NCI-H748 (cell line): ENCODE data around the gene CYTIP.
"Not testable (repeated sequence)": the region's sequence is repeated elsewhere in the genome, so short reads cannot be mapped to it uniquely, and the experiment has no call there.

ENCODE experiments used
- DNase-seq: peaks from one replicate; lab custom pipeline; 2025; ENCODE audit not compliant: unreplicated experiment; lab: John Stamatoyannopoulos, UW

The CYTIP gene

DNA sequence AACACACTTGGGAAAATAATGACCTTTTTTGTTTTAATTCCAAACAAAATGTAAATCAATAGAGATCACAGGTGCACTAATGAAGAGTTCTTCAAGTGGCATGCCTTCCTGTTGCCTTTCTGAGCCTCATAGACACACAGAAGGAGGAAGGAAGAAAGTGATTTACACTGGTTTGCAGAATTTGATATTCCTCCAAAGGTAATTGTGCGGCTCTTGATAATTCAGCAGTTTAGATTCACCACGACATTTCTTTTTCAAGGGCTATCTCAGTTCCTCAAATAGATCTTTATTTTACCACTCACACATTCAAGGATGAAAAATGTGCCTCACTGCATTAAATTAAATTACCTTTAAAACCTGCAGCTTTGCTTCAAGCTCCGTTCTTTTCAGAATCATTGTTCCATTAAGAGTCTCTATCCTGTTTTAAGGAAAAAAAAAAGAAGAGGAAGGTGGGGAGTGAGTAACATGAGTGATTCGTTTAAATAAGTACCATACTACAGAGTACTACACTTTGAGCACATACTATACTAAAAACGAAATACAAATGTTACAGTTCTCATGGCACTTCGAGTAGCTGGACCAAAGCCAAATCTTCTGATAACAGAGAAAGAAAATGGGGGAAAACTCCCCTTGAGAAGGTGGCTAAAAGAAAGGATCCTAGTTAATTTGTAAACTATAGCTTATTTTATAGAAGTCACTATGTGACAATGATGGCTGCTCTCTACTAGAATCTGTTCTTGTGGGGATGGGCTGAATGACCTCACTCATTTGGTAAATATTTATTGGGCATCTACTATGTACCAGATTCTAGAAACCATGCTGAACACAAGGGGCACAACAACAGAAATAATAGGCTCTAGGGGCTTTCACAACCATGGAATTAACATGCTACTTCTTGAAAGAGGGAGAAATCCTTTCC lies 16.6 kb downstream of the CYTIP start:
- DNase-seq, result no peak

DNA sequence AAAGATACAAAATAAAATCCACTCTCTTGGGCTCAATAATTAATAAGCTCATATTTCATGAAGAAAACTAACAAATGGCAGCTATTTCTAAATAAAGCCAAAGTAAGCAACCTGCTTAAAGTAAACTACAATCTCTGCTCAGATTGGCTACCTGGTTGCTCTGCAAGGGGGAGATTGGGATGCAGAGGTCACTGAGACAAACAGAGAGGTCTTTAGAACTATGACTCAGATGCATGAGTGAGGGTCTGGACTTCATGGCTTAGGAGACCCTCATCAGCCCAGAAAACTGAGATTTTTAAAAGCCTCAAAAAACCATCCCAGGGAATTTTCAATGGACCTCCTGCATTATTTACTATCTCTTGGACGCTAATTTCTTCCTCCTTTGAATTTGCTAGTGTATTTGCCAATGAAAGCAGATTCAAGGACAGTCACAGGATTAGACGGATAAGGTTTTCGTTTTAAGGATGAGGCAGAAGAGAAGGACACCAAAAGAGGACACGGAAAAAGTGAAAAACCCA lies 17.4 kb downstream of the CYTIP start:
- DNase-seq, result no peak

DNA sequence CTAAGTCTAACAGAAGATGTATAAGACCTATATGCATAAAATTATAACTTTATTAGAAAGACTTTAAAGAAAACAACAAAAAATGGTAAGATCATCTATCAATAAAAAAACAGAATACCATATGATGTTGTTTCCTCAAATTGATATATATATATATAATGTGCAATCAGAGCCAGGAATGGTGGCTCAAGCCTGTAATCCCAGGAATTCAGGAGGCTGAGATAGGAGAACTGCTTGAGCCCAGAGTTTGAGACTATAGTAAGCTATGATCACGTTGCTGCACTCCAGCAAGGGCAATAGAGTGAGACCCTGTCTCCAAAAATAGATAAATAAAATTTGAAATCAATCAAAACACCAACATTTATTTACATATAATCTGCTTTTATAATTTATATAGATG lies 19.5 kb downstream of the CYTIP start:
- DNase-seq, result no peak

DNA sequence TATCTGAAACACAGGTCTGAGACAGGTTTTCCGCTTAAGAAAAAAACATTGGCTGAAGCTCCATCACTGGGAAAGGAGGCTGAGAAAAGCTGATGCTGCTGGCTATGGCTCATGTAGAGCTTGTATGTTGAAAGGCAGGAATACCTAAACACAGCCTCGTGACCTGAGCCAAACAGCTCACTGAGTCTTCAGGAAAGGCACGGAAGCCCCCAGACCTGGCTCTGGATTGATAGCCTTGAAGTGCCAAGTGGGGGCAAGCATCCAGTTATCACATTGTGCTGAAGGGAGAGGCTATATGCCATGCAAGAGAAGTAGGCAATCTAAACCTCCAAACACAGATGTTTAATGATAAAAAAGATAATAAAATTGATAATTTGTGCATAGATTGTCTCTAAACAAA lies 21.9 kb downstream of the CYTIP start:
- no peak for DNase-seq

DNA sequence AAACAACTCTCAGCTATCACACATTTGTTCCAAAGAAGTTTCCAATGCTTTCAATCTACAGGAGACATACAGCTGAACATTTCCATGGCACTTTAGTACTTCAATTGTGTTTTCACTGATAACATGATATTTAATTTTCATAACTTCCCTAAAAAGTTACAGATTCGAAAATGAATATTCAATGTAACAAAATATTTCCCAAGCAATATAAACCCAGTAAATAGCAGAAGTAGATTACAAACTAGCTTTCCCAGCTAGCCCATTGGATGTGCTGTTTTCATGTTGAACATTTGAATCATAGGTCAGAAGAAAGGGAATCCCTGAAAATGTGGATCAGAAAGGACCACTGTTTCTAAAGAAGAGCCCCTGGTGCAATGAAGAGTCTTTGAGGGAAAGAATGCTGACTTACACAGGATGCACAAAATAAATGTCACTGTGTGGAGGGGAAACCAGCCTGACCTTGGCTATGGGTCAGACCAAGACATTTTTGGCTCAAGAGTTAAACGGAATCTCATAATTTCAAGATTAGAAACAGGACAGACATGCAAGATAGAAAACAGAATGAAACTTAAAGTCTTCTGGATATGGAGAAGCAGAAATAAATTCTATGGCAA lies 22.5 kb downstream of the CYTIP start:
- no peak for DNase-seq

DNA sequence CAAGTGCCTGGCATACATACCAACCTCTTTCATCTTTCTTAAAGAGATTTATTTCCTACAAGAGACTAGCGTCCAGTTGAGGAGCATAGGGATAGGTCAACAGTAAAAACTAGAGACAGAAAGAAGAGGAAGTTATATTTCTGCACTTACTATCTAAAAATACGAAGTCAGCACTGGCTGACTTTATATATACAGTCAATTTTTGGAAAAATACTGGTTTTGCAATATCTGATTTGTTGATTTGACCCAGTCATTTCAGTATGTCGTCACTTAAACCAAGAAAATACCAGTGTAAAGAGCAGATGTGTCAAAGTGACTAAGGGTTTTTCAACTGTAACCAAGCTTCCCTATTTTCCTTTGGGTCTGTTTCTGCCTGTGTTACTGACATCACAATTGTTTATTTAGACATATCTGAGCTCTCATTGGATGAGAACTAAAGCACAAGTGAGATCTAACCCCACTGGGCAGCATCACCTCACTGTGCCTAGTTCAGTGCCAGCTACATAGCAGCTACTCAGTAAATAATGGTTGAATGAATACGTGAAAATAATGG lies 23.0 kb downstream of the CYTIP start:
- DNase-seq, result no peak

DNA sequence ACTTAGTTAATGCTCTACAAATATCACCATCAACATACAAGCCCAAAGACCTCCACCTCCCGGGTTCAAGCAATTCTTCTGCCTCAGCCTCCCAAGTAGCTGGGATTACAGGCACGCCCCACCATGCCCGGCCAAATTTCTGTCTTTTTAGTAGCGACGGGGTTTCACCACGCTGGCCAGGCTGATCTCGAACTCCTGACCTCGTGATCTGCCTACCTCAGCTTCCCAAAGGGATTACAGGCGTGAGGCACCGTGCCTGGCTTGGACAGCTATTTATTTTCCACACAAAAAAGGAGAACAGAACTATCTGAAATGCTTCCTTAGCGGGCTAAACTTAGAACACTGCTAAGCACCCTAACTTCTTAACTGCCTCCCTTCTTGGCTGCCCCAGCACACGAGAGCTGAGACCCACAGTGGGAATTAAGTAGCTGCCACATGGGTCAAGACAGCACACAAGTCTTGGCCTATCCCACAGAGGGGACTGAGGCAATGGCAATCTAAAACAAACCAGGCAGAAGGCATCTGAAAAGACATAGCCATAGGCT lies 24.8 kb downstream of the CYTIP start:
- no peak for DNase-seq

DNA sequence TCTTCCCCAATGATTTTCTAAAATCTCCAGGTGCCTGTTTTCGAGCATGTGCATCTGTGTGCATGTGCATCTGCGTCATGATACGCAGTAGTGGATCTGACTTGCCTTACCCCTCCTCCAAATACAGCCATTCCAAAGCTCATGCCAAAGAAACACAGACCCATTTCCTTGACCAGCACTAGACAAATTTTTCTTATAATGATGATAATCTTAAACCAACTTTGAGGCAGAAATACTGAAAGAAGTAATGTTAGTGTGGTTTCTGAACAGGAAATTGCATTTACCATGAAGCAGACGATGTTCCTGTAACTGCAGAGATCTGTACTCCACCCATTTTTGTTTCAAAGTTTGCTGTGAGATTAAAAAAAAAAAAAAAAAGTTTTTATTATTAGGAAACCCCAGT lies 25.6 kb downstream of the CYTIP start:
- DNase-seq, result no peak

DNA sequence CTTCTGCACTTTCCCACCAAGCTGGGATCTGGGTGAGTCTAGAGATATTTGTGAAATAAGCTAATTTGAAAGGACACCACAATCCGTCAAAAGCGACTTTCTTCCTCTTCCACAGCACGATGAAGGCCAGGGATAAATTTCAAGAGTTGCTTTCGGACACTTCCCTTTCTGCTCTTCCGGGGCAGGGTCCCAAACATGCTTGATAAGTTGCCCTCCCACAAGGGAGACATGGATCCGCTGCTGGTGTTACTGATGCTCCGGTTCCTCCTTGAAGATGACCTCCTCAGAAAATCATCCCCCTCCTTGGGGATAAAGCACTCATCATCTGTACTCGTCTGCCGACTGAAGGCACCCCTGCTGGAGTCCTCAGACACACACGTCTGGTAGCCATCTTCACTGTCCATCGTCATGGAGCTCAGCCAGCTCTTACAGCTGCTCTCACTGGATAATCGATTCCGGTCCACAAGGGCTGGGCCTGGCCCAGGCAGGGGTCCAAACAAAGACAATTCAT lies 28.2 kb downstream of the CYTIP start:
- DNase-seq, result peak; percentile 94

DNA sequence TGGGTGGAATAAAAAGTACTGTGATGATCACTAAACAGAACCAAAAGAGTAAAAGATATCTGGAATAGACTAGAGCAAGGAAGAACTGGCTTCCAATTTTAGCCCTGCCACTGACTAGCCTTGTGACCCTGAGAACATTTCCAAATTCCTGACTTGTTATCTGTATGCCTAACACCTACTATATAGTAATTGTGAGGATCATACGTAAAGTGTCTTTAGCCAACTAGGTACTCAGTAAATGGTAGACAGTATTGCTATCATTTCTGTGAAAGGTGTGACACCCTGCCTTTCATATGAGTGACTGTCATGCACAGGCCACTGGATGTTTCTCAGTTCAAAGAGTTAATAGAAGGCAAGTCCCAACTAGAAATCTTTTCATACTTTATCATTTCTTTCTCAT lies 29.8 kb downstream of the CYTIP start:
- DNase-seq, result no peak

DNA sequence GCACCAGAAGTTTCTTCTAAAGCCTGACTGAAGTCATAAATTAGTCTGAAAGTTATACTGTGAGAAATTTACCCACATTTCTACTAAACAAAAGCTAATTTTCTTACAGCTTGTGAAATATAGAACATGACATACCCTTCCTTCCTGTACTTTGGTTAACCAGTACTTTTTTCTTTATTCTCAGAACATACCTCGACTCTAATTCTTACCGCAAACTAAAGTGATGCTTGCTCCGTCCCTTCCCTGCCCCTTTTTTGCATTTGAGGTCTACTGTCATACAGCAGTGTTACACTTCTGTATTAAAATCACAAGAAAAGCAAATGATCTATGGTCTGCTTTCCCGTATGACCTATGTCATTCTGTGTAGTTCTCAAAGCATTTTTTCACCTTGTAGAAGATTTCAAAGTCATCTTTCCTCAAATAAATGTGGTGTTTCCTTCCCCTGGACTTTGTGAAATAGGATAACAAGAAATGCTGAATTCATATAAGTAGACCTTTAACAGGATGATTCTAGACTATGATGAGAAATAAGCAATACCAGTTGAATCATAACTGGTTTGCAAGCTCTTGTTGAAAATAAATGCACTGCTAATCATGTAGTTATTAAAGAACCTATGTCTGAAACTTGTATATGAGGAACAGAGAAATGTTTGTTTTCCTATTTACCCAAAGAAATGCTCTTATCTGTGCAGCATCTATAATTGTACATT lies 30.4 kb downstream of the CYTIP start:
- DNase-seq, result no peak

DNA sequence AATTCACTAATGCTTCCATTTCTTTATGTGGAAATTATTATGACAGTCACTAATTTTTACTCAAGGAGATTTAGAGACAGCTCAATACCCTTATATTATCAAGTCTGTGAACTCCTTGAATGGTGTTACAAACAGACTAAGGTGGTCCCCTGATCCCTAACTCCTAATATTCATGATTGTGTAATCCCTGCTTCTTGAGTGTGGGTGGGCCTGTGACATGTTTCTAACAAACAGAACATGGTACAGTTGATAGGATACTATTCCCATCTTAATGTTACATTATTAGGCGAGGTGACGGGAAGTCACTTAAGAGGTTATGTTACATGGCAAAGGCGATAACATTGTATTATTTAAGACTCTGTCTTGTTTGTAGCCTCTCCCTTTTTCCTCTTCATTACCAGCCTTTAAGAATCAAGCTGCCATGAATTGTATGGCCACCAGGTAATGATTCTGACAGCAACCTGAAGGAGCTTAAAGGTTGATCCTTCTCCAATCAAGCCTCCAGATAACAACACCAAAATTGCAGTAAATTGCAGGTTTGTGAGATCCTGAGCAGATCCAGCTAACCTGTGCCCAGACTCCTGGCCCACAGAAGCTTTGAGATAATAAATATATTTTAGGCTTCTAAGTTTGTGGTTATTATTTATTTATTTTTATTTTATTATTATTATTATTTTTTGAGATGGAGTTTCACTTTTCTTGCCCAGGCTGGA lies 32.1 kb downstream of the CYTIP start:
- no peak for DNase-seq

DNA sequence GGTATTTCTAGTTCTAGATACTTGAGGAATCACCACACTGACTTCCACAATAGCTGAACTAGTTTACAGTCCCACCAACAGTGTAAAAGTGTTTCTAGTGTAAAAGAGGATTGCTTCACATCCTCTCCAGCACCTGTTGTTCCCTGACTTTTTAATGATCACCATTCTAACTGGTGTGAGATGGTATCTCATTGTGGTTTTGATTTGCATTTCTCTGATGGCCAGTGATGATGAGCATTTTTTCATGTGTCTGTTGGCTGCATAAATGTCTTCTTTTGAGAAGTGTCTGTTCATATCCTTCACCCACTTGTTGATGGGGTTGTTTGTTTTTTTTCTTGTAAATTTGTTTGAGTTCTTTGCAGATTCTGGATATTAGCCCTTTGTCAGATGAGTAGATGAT lies 38.5 kb downstream of the CYTIP start:
- DNase-seq, result not testable (repeated sequence)

DNA sequence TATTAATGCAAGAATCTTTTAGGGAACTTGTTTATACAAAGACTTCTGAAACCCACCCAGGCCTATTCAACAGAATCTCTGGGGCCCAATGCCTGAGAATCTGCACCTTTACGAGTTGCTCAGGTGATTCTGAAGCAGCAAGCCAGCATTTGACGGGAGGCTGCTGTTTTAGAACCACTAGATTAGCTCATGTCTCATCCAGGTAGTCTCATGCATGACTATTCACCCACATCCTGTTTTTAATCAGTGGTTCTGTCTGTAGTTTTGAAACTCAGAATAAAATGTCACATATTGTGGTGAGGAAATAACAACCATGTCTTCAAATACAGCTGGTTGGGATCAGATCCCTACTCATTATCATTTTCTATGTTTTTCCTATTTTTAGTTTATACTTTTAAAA lies 39.5 kb downstream of the CYTIP start:
- no peak for DNase-seq

DNA sequence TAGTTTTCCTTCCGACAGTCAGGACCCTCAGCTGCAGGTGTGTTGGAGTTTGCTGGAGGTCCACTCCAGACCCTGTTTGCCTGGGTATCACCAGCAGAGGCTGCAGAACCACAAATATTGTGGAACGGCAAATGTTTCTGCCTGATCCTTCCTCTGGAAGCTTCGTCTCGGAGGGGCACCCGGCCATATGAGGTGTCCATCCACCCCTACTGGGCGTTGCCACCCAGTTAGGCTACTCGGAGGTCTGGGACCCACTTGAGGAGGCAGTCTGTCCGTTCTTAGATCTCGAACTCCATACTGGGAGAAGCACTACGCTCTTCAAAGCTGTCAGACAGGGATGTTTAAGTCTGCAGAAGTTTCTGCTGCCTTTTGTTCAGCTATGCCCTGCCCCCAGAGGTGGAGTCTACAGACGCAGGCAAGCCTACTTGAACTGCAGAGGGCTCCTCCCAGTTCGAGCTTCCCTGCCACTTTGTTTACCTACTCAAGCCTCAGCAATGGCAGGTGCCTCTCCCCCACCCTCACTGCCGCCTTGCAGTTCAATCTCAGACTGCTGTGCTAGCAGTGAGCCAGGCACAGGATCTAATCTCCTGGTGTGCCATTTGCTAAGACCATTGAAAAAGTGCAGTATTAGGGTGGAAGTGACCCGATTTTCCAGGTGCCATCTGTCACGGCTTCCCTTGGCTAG lies 40.9 kb downstream of the CYTIP start:
- DNase-seq, result peak; percentile 42

DNA sequence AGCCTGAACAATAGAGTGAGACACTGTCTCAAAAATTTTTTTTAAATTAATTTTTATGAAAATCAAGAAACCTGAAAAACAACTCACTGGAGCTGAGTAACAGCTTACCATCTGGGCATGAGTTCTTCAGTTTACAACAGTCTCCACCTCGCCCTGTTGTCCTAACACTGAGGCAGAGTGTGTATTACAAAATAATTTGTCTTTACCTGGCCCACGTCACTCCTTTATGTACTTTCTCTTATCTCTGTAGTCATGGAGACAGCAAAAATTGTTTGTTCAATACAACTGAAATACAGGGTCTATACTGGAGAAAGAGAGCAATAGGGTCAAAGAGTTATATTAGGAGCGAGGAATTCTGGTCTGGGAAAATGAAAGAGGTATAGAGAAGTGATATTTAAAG lies 48.1 kb downstream of the CYTIP start:
- peak; percentile 70 for DNase-seq

DNA sequence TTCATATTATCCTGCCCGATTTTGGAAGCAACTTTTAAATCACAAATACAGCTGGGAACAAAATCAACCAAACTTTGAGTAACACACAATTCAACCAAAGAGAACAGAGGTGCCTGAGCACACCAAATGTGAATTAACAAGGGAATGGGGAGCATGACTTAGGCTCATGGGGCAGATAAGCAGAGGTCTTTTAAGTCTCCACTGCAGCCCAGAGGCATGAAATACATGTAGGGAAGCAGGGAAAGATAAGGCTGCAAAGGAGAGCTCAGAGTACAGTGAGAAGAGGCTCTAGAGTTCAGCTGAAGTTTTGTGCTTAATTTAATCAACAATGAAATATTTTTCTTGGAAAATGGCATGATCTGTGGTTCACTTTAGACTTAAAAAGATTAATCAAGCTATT lies 49.0 kb downstream of the CYTIP start:
- DNase-seq, result no peak

DNA sequence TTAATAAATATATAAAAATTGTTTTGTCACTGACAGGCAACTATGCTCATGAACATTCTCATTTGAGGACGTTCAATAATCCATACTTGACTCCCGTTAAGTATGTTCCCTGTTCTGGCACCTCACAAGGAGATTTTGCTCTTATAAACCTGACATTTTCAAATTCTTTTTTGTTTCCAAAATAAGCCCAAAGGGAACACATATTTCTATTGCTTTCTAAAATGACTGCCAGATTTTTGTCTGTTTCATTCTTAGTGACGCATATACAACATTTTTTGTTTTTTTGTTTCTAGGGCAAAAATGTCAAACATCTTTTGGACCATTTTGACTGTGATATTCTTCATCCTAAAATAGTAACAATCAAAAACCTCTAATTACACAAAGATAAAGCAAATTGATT lies 50.5 kb downstream of the CYTIP start:
- DNase-seq, result no peak

DNA sequence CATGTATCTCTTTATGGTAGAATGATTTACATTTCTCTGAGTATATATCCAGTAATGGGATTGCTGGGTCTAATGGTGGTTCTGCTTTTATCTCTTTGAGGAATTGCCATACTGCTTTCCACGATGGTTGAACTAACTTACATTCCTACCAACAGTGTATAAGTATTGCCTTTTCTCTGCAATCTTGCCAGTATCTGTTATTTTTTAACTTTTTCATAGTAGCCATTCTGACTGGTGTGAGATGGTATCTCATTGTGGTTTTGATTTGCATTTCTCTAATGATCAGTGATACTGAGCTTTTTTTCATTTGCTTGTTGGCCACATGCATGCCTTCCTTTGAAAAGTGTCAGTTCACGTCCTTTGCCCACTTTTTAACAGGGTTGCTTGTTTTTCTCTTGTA lies 55.1 kb downstream of the CYTIP start:
- DNase-seq, result no peak

DNA sequence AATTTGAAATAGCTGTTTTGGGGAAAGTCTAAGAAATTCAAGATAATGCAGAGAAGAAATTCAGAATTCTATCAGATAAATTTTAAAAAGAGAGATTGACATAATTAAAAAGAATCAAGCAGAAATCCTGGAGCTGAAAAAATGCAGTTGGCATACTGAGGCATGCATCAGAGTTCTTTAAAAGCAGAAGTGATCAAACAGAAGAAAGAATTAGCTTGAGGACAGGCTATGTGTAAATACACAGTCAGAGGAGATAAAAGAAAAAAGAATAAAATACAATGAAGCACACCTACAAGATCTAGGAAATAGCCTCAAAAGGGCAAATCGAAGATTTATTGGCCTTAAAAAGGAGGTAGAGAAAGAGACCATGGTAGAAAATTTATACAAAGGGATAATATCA lies 57.1 kb downstream of the CYTIP start:
- DNase-seq, result no peak
